ENCODE data around the gene APOA4.

DNA sequence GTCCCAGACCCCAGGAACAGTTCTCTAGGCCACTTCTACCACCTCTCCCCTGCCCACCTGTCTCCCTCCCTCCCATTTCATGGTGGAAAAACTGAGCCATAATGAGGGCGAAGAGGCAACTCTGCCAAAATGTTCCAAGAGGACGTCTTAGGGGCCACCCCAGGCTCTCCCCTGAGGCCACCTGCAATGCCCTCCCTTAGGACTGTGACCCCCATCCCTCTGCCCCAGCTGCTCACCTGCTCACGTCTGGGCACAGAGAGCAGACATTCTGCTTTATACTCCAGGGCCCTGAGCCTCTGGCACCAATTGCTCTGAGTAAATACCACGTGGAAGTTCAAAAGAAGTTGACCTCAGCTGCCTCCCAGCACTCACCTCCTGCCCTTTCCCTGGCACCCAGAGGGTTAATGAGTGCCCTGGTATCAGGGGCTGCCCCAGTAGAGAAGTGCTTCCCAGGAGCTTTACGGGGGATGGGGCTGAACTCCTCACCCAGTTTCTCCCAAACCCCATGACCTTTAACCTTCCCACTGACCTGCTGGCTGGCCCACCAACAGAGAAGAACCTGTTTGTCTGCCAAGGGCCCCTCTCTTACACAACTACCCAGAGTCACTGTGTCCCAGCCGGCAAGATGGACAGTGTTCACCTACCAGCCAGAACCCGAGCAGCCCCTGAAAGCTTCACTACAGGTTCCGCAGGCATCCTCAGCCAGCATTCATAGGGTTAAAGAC lies 30.8 kb downstream of the APOA4 start:
- TF ChIP-seq, protein P1, sequence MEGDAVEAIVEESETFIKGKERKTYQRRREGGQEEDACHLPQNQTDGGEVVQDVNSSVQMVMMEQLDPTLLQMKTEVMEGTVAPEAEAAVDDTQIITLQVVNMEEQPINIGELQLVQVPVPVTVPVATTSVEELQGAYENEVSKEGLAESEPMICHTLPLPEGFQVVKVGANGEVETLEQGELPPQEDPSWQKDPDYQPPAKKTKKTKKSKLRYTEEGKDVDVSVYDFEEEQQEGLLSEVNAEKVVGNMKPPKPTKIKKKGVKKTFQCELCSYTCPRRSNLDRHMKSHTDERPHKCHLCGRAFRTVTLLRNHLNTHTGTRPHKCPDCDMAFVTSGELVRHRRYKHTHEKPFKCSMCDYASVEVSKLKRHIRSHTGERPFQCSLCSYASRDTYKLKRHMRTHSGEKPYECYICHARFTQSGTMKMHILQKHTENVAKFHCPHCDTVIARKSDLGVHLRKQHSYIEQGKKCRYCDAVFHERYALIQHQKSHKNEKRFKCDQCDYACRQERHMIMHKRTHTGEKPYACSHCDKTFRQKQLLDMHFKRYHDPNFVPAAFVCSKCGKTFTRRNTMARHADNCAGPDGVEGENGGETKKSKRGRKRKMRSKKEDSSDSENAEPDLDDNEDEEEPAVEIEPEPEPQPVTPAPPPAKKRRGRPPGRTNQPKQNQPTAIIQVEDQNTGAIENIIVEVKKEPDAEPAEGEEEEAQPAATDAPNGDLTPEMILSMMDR (IDR thresholded peaks at IDR 0.05): no peak
- TF ChIP-seq EZH2phosphoT487 (IDR thresholded peaks at IDR 0.05; ENCODE audit: borderline replicate concordance, low read depth) (no peak), MXI1 (IDR thresholded peaks at IDR 0.05; ENCODE audit: low read depth, low read length) (no peak), YY1 (IDR thresholded peaks at IDR 0.05; ENCODE audit: low read depth) (no peak)
- TF ChIP-seq, protein P2, sequence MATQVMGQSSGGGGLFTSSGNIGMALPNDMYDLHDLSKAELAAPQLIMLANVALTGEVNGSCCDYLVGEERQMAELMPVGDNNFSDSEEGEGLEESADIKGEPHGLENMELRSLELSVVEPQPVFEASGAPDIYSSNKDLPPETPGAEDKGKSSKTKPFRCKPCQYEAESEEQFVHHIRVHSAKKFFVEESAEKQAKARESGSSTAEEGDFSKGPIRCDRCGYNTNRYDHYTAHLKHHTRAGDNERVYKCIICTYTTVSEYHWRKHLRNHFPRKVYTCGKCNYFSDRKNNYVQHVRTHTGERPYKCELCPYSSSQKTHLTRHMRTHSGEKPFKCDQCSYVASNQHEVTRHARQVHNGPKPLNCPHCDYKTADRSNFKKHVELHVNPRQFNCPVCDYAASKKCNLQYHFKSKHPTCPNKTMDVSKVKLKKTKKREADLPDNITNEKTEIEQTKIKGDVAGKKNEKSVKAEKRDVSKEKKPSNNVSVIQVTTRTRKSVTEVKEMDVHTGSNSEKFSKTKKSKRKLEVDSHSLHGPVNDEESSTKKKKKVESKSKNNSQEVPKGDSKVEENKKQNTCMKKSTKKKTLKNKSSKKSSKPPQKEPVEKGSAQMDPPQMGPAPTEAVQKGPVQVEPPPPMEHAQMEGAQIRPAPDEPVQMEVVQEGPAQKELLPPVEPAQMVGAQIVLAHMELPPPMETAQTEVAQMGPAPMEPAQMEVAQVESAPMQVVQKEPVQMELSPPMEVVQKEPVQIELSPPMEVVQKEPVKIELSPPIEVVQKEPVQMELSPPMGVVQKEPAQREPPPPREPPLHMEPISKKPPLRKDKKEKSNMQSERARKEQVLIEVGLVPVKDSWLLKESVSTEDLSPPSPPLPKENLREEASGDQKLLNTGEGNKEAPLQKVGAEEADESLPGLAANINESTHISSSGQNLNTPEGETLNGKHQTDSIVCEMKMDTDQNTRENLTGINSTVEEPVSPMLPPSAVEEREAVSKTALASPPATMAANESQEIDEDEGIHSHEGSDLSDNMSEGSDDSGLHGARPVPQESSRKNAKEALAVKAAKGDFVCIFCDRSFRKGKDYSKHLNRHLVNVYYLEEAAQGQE (IDR thresholded peaks at IDR 0.05; ENCODE audit: low read depth, low read length): no peak

Measured in SK-N-SH (cell line).